Right ventricle myocardium superior (tissue), 1 donor: ENCODE measurements around the gene TFRC. TPM values are rescaled to one million over a fixed set of nuclear protein-coding genes. Genes with fewer than 3 reads are reported as not detected.
"Not testable (repeated sequence)": the region's sequence is repeated elsewhere in the genome, so short reads cannot be mapped to it uniquely, and the experiment has no call there.

ENCODE experiments used
- ATAC-seq: fragments of 200-7000 bp; cut with Tn5 transposase; one replicate; pipeline ENCODE4 v1.9.1; 2020; ENCODE audit warnings: mild to moderate bottlenecking; ENCODE audit not compliant: poor library complexity
- DNase-seq: peaks from one replicate; pipeline ENCODE4 v3.0.0-alpha.2; 2020
- intact Hi-C: fragments of 100-400 bp; cut with DNase I; formaldehyde crosslinking; loops from one replicate; pipeline ENCODE4 v1.11.2; 2022
- total RNA-seq: library from RNA; stranded (reverse); fragmentation: NEBNext Ultra II Directional; extraction: Animal tissue kit (Norgen Biotek cat#: 25700); gene quantifications from one replicate; pipeline ENCODE4 v1.2.1, GENCODE V29; 2021
- donor health status: DM: no; HTN: yes; CAD: no; lungs with severe emphysema.

The TFRC gene
- total RNA-seq, 1 donor from 2014 or later = 56.4 TPM

DNA sequence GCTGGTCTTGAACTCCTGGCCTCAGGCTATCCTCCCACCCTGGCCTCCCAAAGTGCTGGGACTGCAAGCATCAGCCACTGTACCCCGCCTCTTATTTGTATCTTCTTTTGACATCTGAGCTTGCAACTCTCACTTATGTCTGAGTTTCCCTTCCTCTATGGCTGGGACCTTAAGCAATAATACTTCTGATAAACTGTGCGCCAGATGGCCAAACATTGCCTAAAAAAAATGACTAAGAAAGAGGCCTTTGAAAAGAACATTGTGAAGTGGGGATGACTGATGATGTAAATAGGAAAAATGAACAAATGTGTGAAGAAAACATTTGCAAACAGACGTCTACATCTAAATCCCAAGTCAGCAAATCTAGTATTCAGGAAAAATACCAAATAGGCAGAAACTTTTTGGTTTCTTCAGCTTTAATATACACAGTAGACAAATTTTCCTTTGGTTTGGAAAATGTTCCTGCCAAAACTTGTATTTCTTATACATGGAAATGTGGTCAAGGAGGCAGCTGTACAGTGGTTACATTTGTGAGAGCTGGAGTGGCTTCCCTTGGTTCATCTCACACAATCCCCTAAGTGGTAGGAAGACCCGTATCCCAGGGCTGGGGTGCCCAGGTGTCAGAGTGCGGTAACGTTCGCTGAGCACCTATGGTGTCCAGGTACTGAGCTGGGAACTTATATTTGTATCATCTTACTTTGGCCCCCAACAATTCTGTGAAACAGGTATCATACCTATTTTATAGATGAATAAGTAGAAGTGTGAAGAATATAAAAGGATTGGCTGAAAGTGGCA lies 11.6 kb upstream of the TFRC start:
- DNase-seq (no peak), ATAC-seq (peak; percentile 50)
- intact Hi-C loops = no loop called here

DNA sequence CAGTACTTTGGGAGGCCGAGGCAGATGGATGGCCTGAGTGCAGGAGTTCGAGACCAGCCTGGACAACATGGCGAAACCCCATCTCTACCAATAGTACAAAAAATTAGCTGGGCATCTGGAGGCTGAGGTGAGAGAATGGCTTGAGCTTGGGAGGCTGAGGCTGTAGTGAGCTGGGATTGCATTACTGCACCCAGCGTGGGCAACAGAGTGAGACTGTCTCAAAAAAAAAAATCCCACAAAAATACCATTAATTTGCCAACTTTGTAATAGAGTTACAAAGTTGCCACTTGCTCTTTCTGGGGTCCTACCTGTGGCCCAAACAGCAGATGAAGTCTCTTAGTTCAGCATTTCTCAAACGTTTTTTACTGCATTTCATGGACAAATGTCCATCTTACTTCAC lies 6.0 kb upstream of the TFRC start:
- ATAC-seq (no peak), DNase-seq (no peak)
- intact Hi-C loops = no loop called here

DNA sequence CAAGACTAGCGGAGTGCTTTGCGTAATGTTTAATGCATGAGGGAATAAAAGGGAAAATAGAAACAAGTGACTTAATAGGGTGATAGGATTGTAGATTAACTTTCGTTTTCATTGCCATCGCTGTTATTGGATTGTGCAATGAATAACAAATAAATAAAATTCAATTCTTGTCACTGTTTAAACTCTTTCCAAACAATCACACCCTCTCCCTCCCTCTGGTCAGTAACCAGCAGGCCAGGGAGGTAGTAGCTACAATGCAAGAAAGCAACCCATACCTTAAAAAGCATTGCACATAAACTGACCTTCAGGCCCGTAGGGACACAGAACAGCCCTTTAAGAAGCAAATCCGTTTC lies 705 bp upstream of the TFRC start:
- no peak for DNase-seq
- intact Hi-C loops = no loop called here
- no peak for ATAC-seq

DNA sequence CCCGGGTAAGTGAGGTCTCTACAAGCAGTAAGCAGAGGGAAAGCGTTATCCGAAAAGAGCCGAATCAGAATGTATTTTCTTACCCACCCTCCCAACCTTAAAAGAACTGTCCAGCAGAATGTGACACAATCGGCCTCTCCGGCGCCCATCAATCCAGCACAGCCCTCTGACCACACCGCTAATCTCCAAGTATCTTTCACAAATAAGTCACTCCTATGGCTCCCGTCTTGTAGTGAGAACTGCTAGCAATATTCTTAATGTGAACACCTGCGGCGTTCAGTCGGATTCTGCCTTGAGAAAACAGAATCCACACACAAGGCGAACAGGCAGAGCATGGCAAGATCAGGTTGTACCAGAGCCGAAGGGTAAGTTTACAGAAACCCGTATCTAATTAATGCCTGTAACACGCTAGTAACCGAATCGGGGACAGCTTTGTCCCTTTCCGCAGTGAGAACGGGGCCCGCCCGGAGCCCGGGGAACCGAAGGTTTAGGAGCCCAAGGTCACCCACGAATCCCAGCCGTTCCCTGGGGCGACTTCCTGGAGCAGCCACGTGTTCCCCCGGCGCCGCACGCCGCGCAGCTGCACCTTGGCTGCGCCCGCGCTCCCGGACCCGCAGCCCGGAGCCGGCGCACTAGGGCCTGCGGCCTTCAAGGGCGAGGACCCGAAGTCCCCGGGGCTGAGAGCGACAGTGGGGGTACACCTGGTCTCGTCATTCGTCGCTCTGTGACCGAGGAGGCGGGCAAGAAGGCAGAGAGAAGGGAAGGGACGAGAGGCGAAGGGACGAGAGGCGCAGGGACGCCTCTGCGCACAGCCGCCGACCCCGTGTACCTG lies 672 bp downstream of the TFRC start:
- intact Hi-C loops = no loop called here
- ATAC-seq = peak; percentile 91
- DNase-seq = peak; percentile 78

DNA sequence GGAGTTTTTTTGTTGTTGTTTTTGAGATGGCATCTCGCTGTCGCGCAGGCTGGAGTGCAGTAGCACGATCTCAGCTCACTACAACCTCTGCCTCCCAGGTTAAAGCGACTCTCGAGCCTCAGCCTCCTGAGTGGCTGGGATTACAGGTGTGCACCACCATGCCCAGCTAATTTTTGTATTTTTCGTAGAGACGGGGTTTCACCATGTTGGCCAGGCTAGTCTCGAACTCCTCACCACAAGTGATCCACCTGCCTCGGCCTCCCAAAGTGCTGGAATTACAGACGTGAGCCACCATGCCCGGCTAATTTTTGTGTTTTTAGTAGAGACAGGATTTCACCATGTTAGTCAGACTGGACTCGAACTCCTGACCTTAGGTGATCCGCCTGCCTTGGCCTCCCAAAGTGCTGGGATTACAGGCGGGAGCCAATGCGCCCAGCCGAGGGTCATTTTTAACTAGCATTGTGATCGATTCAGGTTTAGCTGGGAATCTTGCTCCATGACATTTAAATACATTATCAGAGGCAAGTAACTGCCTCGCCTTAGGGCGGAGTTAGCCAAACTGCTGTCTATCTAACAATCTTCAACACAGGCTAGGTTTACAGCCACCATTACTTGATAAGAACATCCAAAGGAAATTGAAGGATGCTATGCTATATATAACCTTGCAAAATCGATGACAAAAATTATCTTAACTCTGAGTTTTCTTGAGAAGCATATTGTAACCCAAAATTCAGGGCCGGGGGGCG lies 1.6 kb downstream of the TFRC start:
- intact Hi-C loops, ATAC-seq: not testable (repeated sequence)

DNA sequence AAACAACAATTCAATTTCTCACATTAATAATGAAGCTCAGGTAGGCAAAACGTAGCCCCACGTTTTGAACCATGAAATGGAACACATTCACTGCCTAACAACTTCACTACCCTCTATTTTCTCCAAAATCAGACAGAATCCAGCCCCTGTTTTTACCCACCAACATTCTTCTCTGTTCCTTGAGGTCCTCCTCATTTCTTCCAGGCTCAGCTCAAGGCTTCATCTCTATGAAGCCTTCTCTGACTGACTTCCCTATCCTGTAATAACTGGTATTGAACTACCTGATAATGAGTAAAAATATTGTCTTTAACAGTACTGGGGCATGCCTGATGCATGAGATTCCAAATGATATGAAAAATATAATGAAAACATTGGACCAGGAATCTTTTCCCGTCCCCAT lies 2.2 kb downstream of the TFRC start:
- no peak for ATAC-seq
- no peak for DNase-seq
- intact Hi-C loops = no loop called here

More for the DNA sequence above, 1.6 kb downstream of the TFRC start:
- DNase-seq = not testable (repeated sequence)

DNA sequence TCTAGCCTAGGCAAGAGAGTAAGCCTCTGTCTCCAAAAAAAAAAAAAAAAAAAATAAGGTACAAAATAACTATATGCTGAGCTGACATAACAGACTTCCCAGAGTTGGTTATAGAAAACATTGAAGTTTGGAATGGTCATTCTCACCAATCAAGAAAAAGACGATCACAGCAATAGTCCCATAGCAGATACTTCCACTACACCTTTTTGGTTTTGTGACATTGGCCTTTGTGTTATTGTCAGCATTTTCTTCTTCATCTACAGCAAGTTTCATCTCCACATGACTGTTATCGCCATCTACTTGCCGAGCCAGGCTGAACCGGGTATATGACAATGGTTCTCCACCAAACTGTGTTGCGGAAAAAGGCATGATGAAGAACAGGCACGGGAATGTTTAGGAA lies 6.9 kb downstream of the TFRC start:
- no peak for ATAC-seq
- intact Hi-C loops = no loop called here
- DNase-seq = no peak

DNA sequence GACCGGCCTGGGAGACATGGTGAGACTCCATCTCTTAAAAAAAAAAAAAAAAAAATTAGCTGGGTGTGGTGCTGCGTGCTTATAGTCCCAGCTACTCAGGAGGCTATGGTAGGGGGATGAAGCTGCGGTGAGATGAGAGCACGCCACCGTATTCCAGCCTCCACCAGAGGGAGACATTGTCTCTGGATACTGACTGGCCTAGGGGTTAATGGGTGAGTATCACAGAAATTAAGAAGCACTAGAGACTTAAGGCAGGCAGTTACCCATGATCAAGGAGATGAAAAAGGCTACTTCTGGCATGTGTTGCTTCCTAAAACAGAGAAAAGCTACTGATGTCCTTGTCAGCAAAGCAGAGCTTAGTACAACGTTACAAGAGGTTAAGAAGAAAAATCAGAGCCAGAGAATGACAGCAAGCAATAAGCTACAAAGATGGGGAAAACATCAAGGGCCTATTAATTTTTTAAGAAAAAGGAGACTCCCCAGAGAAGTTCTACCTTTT lies 8.6 kb downstream of the TFRC start:
- DNase-seq (no peak), ATAC-seq (peak; percentile 93)
- intact Hi-C loops = loop anchor here (2.0 kb wide), 1 partner anchor 123 kb away; no protein-coding TSS in a partner anchor

DNA sequence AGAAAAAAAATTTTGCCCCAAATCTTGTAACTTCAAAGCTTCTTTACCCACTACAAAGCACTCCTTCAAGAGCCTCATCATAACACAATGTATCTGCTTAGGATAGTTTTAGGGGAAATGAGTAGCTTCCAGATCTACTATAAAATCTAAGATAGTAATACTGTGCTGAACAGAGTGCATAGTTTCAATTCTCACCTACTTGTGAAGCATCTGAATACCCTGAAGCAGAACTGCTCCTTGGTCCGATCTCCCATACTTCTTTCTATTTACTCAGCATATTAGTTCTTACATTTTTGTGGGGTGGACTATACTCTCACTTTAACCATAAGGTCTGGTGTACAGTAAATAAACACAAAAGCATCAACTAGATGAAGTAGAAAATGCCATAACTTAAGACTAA lies 9.6 kb downstream of the TFRC start:
- ATAC-seq = no peak
- intact Hi-C loops = loop anchor here (2.0 kb wide), 1 partner anchor 124 kb away; no protein-coding TSS in a partner anchor
- DNase-seq = no peak

DNA sequence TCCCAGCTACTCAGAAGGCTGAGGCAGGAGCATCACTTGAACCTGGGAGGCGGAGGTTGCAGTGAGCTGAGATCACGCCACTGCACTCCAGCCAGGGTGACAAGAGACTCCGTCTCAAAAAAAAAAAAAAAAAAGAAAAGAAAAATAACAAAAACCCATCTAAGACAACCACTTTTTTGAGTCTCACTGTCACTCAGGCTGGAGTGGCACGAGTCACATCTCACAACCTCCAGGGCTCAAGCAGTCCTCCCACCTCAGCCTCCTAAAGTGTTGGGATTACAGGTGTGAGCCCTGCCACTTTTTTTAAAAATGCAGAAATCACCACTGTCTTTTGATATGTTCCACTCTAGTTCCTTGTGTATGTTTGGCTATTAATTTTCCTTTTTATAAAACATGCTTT lies 13.1 kb downstream of the TFRC start:
- DNase-seq, intact Hi-C loops, ATAC-seq: not testable (repeated sequence)

DNA sequence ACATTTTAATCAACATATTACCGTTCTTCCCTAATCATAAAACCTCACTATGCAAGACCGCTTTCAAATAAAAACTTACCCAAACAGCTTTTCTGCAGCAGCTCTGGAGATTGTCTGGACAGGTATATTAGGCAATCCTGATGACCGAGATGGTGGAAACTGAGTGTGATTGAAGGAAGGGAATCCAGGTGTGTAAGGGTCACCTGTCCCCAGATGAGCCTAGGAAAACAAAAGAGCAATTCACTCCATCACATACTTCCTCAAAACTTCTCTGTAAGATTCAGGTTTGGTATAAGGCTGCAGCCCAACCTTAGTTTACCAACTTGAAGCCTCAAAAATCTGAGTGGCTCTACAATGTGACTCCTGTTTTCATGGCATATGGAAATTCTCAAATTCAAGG lies 14.5 kb downstream of the TFRC start:
- intact Hi-C loops = no loop called here
- no peak for ATAC-seq
- no peak for DNase-seq

DNA sequence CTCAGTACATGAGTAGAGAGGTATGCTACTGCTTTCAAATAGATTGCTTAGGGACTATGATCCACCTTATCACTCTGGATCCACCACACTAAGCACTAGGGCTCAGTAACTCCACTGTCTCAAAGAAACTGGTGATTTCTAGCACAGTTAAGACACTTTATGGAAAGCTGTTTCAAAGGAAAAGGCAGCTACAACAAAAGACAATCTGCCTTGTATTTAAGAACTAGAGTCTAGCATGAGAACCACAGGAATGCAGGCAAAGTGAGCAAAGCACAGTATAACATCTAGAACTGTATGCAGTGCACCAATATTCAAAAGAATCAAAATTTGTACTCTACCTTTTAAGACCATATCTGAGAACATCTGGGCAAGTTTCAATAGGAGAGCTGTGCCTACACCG lies 17.9 kb downstream of the TFRC start:
- intact Hi-C loops = no loop called here
- no peak for DNase-seq
- no peak for ATAC-seq

DNA sequence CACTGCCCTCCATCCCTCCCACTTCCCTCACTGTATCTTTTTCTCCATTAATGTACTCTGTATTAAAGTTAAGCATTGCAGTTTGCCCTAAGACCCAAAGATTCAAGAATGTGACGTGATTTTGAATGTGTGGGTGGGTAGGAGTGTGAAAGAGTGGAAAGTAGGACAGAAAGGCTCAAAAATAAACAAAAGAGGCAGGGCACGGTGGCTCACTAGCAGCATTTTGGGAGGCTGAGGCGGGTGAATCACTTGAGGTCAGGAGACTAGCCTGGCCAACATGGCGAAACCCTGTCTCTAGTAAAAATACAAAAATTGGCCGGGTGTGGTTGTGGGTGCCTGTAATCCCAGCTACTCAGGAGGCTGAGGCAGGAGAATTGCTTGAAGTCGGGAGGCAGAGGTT lies 18.4 kb downstream of the TFRC start:
- DNase-seq (no peak), ATAC-seq (no peak)
- intact Hi-C loops = no loop called here

DNA sequence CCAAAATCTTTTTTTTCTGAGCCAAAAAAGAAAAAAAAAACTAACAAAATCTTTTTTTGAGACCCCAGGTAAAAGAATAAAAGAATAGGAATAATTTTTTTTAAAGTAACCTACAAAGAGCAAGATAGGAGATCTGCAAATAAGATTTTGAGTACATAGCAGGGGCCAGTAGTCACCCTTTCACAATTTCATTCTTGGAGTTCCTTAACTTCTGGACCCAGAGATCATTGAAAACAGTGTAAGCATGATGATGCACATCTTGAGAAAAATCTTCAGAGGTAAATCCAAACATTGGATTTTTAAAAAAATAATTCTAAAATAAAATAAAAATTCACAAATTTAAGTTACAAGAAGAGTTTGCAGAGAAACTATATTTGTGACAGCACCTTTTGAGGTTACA lies 18.8 kb downstream of the TFRC start:
- ATAC-seq = no peak
- DNase-seq = no peak
- intact Hi-C loops = no loop called here

DNA sequence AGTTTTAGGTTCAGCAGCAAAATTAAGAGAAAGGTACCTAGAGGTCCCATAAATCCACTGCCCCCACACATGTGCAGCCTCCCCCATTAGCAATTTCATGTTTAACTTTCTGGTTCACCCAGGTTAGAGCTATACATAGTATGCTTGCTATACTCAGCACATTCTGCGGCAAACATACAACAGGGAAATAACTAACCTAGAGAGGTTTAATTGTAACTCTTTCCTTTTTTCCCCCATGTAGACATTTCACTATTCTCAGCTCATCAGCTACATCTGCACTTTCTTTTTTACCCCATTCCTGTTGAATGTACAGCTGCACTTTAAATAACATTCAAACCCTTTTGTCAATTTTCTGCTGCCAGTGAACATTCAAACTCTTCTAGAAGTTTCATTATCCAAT lies 21.1 kb downstream of the TFRC start:
- DNase-seq (no peak), ATAC-seq (no peak)
- intact Hi-C loops = no loop called here

DNA sequence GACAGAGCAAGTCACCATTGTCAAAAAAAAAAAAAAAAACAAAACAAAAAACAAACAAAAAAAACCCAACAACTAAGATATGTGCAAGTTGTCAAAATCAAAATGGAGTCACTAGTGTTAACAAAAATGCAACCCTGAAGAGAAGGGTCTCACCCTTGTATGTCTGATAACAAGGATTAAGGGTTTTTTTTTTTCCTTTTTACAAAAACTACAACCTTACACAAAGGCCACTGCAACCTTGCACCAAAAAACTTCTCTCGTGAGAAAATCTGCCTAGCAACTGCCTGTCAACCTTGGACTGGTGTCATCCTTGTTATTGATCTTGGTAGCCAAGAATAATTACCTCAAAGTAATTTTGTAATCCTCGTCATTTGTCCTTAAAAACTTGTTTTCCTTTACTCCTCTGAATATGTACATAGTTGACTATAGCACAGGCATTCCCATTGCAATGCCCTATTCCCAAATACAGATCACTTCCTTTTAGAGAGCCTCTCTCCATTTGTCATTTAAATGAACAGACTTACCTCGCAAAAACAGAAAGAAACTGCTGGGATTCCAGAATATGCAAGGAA lies 24.0 kb downstream of the TFRC start:
- ATAC-seq (no peak), DNase-seq (no peak)
- intact Hi-C loops = no loop called here

DNA sequence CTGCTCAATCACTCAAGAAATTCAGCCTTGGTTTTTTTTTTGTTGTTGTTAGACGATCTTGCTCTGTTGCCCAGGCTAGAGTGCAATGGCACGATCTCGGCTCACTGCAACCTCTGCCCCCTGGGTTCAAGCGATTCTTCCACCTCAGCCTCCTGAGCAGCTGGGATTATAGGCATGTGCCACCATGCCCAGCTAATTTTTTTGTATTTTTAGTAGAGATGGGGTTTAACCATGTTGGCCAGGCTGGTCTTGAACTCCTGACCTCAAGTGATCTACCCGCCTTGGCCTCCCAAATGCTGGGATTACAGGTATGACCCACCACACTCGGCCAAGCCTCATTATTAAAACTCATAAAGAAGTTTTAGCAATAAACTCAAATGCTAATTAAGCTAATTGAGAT lies 25.5 kb downstream of the TFRC start:
- ATAC-seq, intact Hi-C loops, DNase-seq: not testable (repeated sequence)

DNA sequence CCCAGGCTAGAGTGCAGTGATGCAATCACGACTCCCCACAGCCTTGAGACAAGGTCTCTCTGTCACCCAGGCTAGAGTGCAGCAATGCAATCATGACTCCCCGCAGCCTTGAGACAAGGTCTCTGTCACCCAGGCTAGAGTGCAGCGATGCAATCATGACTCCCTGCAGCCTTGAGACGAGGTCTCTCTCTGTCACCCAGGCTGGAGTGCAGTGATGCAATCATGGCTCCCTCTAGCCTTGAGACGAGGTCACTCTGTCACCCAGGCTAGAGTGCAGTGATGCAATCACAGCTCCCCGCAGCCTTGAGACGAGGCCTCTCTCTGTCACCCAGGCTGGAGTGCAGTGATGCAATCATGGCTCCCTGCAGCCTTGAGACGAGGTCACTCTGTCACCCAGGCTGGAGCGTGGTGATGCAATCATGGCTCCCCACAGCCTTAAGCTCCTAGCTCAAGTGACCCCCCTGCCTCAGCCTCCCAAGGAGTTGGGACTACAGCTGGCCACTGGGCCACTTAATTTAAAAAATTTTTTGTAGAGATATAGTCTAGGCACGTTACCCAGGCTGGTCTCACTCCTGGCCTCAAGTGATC lies 26.1 kb downstream of the TFRC start:
- ATAC-seq (peak; percentile 34), DNase-seq (peak; percentile 51)
- intact Hi-C loops = no loop called here
